Activated CD8-positive, alpha-beta memory T cell treated with anti-CD3 and anti-CD28 coated beads for 1 hour (primary cell): ENCODE measurements around the gene DPF3.

Experiments
- DNase-seq, 2 donors: peaks; one replicate each; pipeline ENCODE4 v3.0.0-alpha.2; 2020; ENCODE audit warnings: low read depth in 1 of 2; ENCODE audit errors: extremely low read depth in 1 of 2

DPF3 gene

GRCh38 chr14:72893636-72894322 is at the start of gene DPF3:
DPF3 (minus strand) TSS chr14:72894101; CDS start chr14:72894088, 13 bp downstream.
- DNase-seq = peak; percentile 77 to 90

DNA sequence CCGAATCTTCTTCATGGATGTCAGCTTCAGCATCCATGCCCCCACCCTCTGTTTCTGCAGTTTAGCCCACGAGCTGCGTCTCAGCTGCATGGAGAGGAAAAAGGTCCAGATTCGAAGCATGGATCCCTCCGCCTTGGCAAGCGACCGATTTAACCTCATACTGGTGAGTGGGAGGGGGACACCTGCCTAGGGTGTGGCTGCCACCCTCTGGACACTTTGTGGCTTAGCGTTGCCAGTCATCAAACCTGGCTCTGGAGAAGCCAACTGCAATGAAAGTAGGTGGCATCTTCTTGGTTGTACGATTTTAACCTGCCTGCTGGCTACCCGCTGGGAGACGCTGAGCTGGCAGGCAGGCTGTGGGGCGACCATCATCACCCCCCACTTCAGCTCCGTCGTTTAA is 49.0 kb upstream of the DPF3 start:
- no peak for DNase-seq

DNA sequence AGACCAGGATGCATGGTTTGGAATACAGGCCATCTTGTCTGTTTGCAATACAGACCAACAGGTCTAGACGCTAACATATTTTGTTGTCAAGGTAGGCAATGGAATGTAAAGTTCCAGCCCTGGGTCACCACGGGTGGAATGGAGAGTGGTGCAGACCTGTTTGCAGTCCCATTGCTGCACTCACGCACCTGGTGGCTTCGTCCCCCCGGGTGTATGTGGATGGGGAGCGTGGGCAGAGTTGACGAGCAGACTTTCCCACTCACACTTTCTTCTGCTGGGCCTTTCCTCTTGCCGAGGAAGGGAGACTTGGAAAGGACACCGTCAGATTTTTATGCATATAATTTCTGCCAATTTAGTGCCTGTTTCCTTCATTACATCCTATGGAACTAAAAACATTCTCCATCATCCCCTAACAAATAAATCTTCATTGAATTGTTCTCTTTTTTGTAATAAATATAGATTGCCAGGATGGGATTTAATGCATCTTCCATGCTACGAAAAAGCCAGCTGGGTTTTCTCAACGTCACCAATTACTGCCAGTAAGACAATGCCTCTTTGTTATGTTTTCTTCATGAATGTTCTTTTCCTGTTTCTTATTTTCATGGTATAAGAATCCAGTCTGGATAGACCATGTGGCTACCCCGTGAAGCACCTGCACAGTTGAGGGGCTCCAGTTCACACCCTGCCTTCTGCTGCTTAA is 47.5 kb upstream of the DPF3 start:
- DNase-seq = no peak

DNA sequence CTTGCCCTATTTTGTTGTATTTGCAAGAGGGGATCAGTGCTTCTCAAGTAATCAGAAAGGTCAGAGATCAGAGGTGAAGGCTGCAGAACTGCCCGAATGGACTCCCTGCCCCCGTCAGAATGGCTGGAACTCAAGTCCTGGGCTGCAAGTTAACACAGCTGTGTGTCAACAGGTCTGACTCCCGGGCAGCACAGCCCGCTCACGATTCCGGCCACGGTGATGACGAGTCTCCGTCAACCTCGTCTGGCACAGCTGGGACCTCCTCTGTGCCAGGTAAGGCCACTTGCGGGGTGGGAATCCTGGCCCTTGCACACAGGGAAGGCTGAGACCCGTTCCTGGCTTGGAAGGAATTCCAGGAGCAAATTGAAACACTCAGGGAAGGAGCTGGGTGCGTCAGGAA is 45.7 kb upstream of the DPF3 start:
- DNase-seq = no peak

GRCh38 chr14:72932893-72933292 is 39.0 kb upstream of the DPF3 start:
- no peak for DNase-seq

GRCh38 chr14:72929316-72930080 is 35.6 kb upstream of the DPF3 start:
- DNase-seq = no peak

- no peak for DNase-seq
Observed at GRCh38 chr14:72928872-72929271, 35.0 kb upstream of the DPF3 start.

- DNase-seq = peak; percentile 78 to 85
Observed at GRCh38 chr14:72926292-72927028, 32.6 kb upstream of the DPF3 start, which contains the start of gene DCAF4. DCAF4 (plus strand) TSS chr14:72926464; CDS start chr14:72937979, 11,515 bp downstream.

- DNase-seq = no peak
Observed at GRCh38 chr14:72925815-72926291, 32.0 kb upstream of the DPF3 start.

DNA sequence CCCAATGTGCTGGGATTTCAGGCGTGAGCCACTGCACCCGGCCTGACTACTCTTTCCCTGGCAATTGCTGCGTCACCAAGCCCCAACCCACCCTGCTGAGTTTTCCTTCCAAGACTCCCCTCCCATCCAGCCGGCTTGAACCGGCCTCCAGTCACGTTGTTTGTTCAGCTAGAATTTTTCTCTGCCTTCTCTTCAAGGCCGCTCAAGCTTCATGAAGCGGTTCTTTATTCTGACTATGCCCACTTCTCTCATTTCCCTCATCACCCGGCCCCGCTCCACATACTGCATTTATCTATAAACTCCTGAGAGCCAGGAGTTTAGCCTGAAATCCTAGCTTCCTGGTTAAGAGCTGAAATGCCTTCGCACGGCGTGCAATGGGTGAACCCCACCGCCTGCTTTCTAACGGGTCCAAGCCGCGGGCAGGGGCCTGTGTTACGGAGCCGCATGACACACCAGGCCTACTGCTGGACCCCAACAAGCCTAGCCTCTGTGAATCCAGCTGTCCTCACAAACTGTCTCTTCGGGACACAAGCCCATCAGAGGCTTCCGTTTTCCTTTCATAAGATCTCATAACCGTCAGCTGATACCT is 31.4 kb upstream of the DPF3 start:
- no peak for DNase-seq

GRCh38 chr14:72924337-72924736 is 30.4 kb upstream of the DPF3 start:
- no peak for DNase-seq

- DNase-seq = no peak
Observed at GRCh38 chr14:72921396-72921795, 27.5 kb upstream of the DPF3 start.

DNA sequence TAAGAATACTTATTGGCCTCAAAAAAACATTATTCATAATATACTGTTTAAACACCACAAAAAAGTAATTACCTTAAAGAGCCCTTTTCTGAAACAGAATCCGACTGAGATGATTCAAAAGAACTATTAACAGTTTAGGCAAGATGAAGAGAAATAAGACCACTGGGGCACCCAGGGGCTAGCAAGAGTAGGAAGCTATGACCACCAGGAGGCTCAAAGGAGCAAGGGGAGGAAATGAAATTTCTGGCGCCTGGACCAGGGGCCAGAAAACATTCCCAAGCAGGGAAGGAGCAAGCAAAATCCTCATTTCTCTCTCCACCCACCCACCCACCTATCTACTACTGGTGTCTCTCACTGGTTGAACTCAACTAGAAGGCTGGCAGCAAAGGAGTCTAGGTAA is 26.1 kb upstream of the DPF3 start:
- no peak for DNase-seq

DNA sequence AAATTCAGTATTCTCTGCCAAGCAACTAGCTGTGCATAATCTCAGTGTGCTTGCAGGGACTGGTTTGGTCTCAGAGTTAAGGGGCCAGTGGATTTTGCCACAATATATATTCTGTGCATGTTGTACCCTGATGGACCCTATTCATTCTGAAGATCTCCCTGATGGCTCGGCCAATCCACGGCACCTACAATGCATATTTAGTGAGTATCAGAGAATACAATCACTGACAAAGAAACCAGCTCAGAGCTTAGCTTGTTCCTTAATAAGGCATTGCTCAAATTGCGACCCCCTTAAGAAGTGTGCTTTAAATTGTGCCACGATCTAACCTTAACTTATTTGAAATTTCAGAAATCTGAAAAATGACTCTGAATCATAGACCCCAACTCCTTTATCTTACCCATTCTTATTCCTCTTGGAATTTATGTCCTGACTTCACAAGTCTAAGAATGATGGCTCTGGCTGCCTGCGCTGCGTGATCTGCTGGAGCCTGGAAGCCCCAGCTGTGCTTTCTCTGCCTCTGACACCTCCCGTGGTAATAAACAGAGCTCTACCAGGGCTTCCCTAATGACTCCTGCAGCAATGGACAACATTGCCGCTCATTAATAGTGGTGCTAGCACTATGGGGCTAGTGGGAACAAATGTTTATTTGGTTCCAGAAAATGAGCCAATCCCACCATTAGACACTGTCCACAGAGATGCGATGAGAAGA is 23.3 kb upstream of the DPF3 start:
- no peak for DNase-seq

DNA sequence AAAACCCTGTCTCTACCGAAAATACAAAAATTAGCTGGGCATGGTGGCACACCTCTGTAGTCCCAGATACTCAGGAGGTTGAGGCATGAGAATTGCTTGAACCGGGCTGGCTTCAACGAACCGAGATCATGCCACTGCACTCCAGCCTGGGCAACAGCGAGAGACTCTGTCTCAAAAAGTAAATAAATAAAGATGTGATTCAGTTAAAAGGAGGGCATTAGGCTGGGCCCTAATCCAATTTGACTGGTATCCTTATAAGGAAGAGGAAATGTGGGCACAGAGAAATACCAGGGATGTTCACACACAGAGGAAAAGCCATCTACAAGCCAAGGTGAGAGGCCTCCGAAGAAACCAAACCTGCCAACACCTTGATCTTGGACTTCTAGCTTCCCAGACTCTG is 22.3 kb upstream of the DPF3 start:
- DNase-seq = no peak

DNA sequence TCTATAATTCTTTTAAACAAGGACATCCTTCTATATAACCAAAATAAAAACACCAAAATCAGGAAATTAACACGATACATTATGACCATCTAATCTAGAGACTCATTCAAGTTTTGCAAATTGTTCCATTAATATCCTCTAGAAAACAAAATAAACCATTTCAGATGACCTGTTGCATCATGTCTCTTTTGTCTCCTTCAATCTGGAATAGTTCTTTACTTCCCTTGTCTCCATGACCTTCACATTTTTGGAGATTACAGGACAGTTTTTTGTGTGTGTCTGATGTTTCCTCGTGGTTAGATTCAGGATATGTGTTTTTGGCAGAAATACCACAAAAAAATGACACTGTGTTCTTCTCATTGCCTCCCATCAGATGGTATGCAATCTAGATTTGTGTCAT is 19.9 kb upstream of the DPF3 start:
- DNase-seq = no peak

- DNase-seq = no peak
Observed at GRCh38 chr14:72909163-72909562, 15.3 kb upstream of the DPF3 start.

- no peak for DNase-seq
Observed at GRCh38 chr14:72907886-72908285, 14.0 kb upstream of the DPF3 start.

DNA sequence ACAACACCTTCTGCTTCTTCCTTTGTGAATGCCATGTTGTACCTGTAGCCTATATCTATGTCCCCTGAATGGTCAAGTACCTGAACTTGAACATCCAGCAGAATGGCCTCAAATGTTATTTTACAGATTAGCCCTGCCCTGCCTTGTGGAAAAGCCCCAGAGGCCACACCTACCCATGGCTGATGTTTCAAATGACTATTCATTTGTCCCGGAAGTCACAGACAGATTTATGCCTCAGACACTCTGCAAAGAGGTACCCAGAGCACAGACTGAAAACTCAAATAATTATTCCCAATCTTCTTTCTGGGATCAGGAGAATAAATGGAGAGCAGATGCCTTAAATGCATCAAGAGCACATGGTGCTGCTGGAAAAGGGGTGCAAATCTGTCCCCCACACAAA is 13.0 kb upstream of the DPF3 start:
- DNase-seq = no peak

DNA sequence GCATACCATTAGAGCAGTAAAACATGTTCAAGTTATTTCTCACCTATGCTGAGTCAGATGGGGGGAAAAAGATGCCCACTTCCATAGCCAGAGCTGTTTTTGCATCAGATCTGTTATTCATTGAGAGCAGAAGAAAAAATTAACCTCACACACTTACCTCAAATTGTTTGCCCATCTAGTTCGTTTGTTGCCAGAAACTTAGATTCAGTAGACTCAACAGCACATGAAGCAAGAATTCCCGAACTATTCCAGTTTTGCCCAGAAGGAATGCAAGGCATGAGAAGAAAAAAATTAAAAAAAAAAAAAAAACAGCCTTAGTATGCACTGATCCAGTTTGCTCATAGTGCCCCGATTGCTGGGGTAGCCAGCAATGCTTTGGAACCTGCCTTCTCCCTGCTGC is 12.4 kb upstream of the DPF3 start:
- no peak for DNase-seq
